HEK293 (cell line): ENCODE measurements around the gene ZNF594.
"Not testable (repeated sequence)": the region's sequence is repeated elsewhere in the genome, so short reads cannot be mapped to it uniquely, and the experiment has no call there.

ENCODE experiments used
- CTCF ChIA-PET: fragments of 350-600 bp; formaldehyde crosslinking; extraction: SDS; loops from one replicate; lab custom pipeline; 2021; ENCODE audit warnings: antibody characterized with exemption; lab: Yijun Ruan, JAX
- POLR2A ChIA-PET: fragments of 300-600 bp; formaldehyde crosslinking; extraction: SDS; loops from one replicate; lab custom pipeline; 2020; ENCODE audit warnings: antibody characterized with exemption, inconsistent platforms; lab: Yijun Ruan, JAX
- H3K27ac ChIP-seq: fragments of 200-500 bp; sonication (Bioruptor generic); 2 replicates; pipeline ENCODE4 v1.5.1; 2014; ENCODE audit warnings: low read depth, low read length, control low read depth, inconsistent platforms; ENCODE audit errors: extremely low read depth
- H3K36me3 ChIP-seq, 2 experiments: fragments of 200-500 bp in 1 of 2; sonication (Bioruptor generic) in 1 of 2; 1 replicate in 1 of 2; 2 replicates in 1 of 2; pipeline ENCODE4 v1.5.1; 2014 to 2017; ENCODE audit warnings: inconsistent platforms in 2 of 2, low read length in 2 of 2; ENCODE audit not compliant: control insufficient read depth in 2 of 2, insufficient read depth in 1 of 2
- H3K4me1 ChIP-seq: fragments of 200-500 bp; sonication (Bioruptor generic); 2 replicates; pipeline ENCODE4 v1.5.1; 2014; ENCODE audit warnings: mild to moderate bottlenecking, low read length, inconsistent platforms; ENCODE audit not compliant: control insufficient read depth, insufficient read depth
- H3K4me3 ChIP-seq: 2 replicates; pipeline ENCODE4 v1.5.1; 2011; ENCODE audit warnings: low read depth, mild to moderate bottlenecking, control low read depth, low read length, moderate library complexity
- H3K9me3 ChIP-seq: fragments of 200-500 bp; sonication (Bioruptor generic); 2 replicates; pipeline ENCODE4 v1.5.1; 2014; ENCODE audit warnings: low read depth, low read length, inconsistent platforms; ENCODE audit not compliant: control insufficient read depth, insufficient read depth
- KLF9 ChIP-seq: fragments of 450-650 bp; formaldehyde crosslinking; IDR thresholded peaks from 2 replicates; pipeline ENCODE4 v1.5.1; 2016; ENCODE audit warnings: missing biosample characterization, missing genetic modification characterization, low read depth
- RBAK ChIP-seq: fragments of 450-650 bp; formaldehyde crosslinking; IDR thresholded peaks from 2 replicates; pipeline ENCODE4 v1.5.1; 2016; ENCODE audit warnings: missing biosample characterization, missing genetic modification characterization
- TRIM28 ChIP-seq: IDR thresholded peaks from 2 replicates; pipeline ENCODE4 v1.6.1; 2011; ENCODE audit warnings: low read length, control low read depth, borderline replicate concordance
- ZBTB17 ChIP-seq: fragments of 450-650 bp; formaldehyde crosslinking; IDR thresholded peaks from 2 replicates; pipeline ENCODE4 v1.5.1; 2016; ENCODE audit warnings: missing biosample characterization, missing genetic modification characterization
- ZBTB21 ChIP-seq: fragments of 450-650 bp; formaldehyde crosslinking; IDR thresholded peaks from 2 replicates; pipeline ENCODE4 v1.5.1; 2017; ENCODE audit warnings: missing biosample characterization, missing genetic modification characterization
- ZBTB48 ChIP-seq: fragments of 450-650 bp; formaldehyde crosslinking; IDR thresholded peaks from 2 replicates; pipeline ENCODE4 v1.5.1; 2016; ENCODE audit warnings: missing biosample characterization, missing genetic modification characterization
- ZEB2 ChIP-seq: fragments of 450-650 bp; formaldehyde crosslinking; IDR thresholded peaks from 2 replicates; pipeline ENCODE4 v1.5.1; 2016; ENCODE audit warnings: missing biosample characterization, missing genetic modification characterization
- ZFP37 ChIP-seq: fragments of 450-650 bp; formaldehyde crosslinking; IDR thresholded peaks from 2 replicates; pipeline ENCODE4 v1.5.1; 2016; ENCODE audit warnings: missing biosample characterization, missing genetic modification characterization
- ZNF121 ChIP-seq: fragments of 450-650 bp; formaldehyde crosslinking; IDR thresholded peaks from 2 replicates; pipeline ENCODE4 v1.5.1; 2016; ENCODE audit warnings: missing biosample characterization, missing genetic modification characterization
- ZNF146 ChIP-seq: fragments of 450-650 bp; formaldehyde crosslinking; IDR thresholded peaks from 2 replicates; pipeline ENCODE4 v1.5.1; 2016; ENCODE audit warnings: missing biosample characterization, missing genetic modification characterization
- ZNF214 ChIP-seq: fragments of 450-650 bp; formaldehyde crosslinking; IDR thresholded peaks from 2 replicates; pipeline ENCODE4 v1.5.1; 2017; ENCODE audit warnings: missing biosample characterization, mild to moderate bottlenecking, missing genetic modification characterization, borderline replicate concordance
- ZNF239 ChIP-seq: fragments of 450-650 bp; formaldehyde crosslinking; IDR thresholded peaks from 2 replicates; pipeline ENCODE4 v1.5.1; 2016; ENCODE audit warnings: missing biosample characterization, missing genetic modification characterization
- ZNF24 ChIP-seq: fragments of 450-650 bp; formaldehyde crosslinking; IDR thresholded peaks from 2 replicates; pipeline ENCODE4 v1.5.1; 2016; ENCODE audit warnings: missing biosample characterization, missing genetic modification characterization
- ZNF280C ChIP-seq: fragments of 450-650 bp; formaldehyde crosslinking; IDR thresholded peaks from 2 replicates; pipeline ENCODE4 v1.5.1; 2016; ENCODE audit warnings: missing biosample characterization, missing genetic modification characterization
- ZNF280D ChIP-seq: fragments of 450-650 bp; formaldehyde crosslinking; IDR thresholded peaks from 2 replicates; pipeline ENCODE4 v1.5.1; 2016; ENCODE audit warnings: missing biosample characterization, missing genetic modification characterization
- ZNF335 ChIP-seq: fragments of 450-650 bp; formaldehyde crosslinking; conservative IDR thresholded peaks from 2 replicates; pipeline ENCODE4 v1.5.1; 2016; ENCODE audit warnings: missing biosample characterization, missing genetic modification characterization
- ZNF341 ChIP-seq: fragments of 450-650 bp; formaldehyde crosslinking; IDR thresholded peaks from 2 replicates; pipeline ENCODE4; 2016; ENCODE audit warnings: low read depth, missing biosample characterization, missing genetic modification characterization
- ZNF473 ChIP-seq: fragments of 450-650 bp; formaldehyde crosslinking; IDR thresholded peaks from 2 replicates; pipeline ENCODE4 v1.5.1; 2017; ENCODE audit warnings: missing biosample characterization, missing genetic modification characterization
- ZNF514 ChIP-seq: fragments of 450-650 bp; formaldehyde crosslinking; IDR thresholded peaks from 2 replicates; pipeline ENCODE4 v1.5.1; 2016; ENCODE audit warnings: missing biosample characterization, missing genetic modification characterization
- ZNF660 ChIP-seq: fragments of 450-650 bp; IDR thresholded peaks from 2 replicates; pipeline ENCODE4 v1.5.1; 2018; ENCODE audit warnings: missing biosample characterization, mild to moderate bottlenecking, missing genetic modification characterization
- ZNF677 ChIP-seq: fragments of 450-650 bp; IDR thresholded peaks from 2 replicates; pipeline ENCODE4 v1.5.0; 2018; ENCODE audit warnings: missing biosample characterization, mild to moderate bottlenecking, missing genetic modification characterization, moderate library complexity
- ZNF768 ChIP-seq: fragments of 450-650 bp; formaldehyde crosslinking; IDR thresholded peaks from 2 replicates; pipeline ENCODE4 v1.5.1; 2018; ENCODE audit warnings: missing biosample characterization, mild to moderate bottlenecking, missing genetic modification characterization
- ZNF776 ChIP-seq: fragments of 450-650 bp; formaldehyde crosslinking; IDR thresholded peaks from 2 replicates; pipeline ENCODE4 v1.5.0; 2017; ENCODE audit warnings: missing biosample characterization, missing genetic modification characterization, borderline replicate concordance
- ZNF791 ChIP-seq: fragments of 450-650 bp; formaldehyde crosslinking; IDR thresholded peaks from 2 replicates; pipeline ENCODE4 v1.5.1; 2016; ENCODE audit warnings: missing biosample characterization, missing genetic modification characterization
- ZSCAN16 ChIP-seq: fragments of 450-650 bp; formaldehyde crosslinking; IDR thresholded peaks from 2 replicates; pipeline ENCODE4 v1.5.1; 2016; ENCODE audit warnings: missing biosample characterization, missing genetic modification characterization
- TF ChIP-seq, protein P1 (sequence below): fragments of 450-650 bp; formaldehyde crosslinking; IDR thresholded peaks from 2 replicates; pipeline ENCODE4 v1.5.1; 2017; ENCODE audit warnings: missing biosample characterization, missing genetic modification characterization

ZNF594 gene

DNA sequence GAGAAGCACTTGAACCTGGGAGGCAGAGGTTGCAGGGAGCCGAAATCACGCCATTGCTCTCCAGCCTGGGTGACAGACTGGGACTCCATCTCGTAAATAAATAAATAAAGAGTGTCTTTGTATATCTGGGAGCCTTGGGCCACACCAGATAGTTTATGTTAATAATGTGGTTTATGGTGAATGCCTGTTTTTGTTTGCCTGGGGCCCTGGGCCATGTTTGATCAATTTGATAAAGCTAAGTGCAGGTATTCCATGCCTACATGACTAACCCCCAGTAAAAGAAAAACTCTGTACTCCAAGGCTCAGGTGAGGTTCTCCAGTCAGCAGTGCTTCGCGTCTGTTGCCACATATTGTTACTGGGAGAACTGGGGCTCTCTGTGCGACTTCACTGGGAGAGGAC, 27.9 kb upstream of the ZNF594 start:
- TF ChIP-seq ZNF768 (no peak), ZNF473 (tag by site-specific recombination) (no peak), ZNF677 (tag by site-specific recombination) (no peak), ZEB2 (tag by site-specific recombination) (no peak), ZBTB17 (no peak), ZNF121 (tag by site-specific recombination) (no peak), ZNF776 (tag by site-specific recombination) (no peak), ZBTB48 (tag by site-specific recombination) (no peak), ZNF280D (tag by site-specific recombination) (no peak), ZNF791 (tag by site-specific recombination) (no peak), KLF9 (no peak)
- no peak overlapping the region for H3K4me3 ChIP-seq
- no peak overlapping the region for H3K27ac ChIP-seq
- peaks cover 6 to 20% of the 10 kb centered on the region in 2 experiments; a peak in 2 of 3 replicates for H3K36me3 ChIP-seq
- H3K4me1 ChIP-seq, result no peaks in the 10 kb centered on the region
- ChIA-PET POLR2A (no interaction called here), CTCF (no interaction called here)
- H3K9me3 ChIP-seq, result no peaks in the 10 kb centered on the region

DNA sequence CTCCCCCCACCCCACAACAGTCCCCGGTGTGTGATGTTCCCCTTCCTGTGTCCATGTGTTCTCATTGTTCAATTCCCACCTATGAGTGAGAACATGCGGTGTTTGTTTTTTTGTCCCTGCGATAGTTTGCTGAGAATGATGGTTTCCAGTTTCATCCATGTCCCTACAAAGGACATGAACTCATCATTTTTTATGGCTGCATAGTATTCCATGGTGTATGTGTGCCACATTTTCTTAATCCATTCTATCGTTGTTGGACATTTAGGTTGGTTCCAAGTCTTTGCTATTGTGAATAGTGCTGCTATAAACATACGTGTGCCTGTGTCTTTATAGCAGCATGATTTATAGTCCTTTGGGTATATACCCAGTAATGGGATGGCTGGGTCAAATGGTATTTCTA, 25.9 kb upstream of the ZNF594 start:
- H3K27ac ChIP-seq, POLR2A ChIA-PET, H3K4me3 ChIP-seq, CTCF ChIA-PET, H3K9me3 ChIP-seq, H3K4me1 ChIP-seq: not testable (repeated sequence)
- peak; percentile 94 for TF ChIP-seq ZNF146 (tag by site-specific recombination)
- peaks cover 6 to 16% of the 10 kb centered on the region in 2 experiments; a peak in 2 of 3 replicates for H3K36me3 ChIP-seq

GRCh38 chr17:5211458-5211857, 19.8 kb upstream of the ZNF594 start:
- CTCF ChIA-PET, result interaction anchor here (0.6 to 1.2 kb wide), 3 partner anchors 14 to 1206 kb away, joined by 3 to 5 read pairs (median 4); no protein-coding TSS in a partner anchor
- H3K4me1 ChIP-seq, result no peaks in the 10 kb centered on the region
- POLR2A ChIA-PET, result interaction anchor here (0.6 kb wide), 1 partner anchor 14 kb away, joined by 3 read pairs; no protein-coding TSS in a partner anchor
- no peak overlapping the region for H3K4me3 ChIP-seq
- H3K27ac ChIP-seq, result no peak overlapping the region
- peaks cover 11 to 22% of the 10 kb centered on the region in 2 experiments; a peak in 2 of 3 replicates for H3K36me3 ChIP-seq
- TF ChIP-seq TRIM28 (no peak), ZNF214 (tag by site-specific recombination) (no peak), RBAK (tag by site-specific recombination) (no peak), ZNF341 (tag by site-specific recombination) (no peak), ZBTB21 (tag by site-specific recombination) (no peak), ZNF473 (tag by site-specific recombination) (no peak), ZNF514 (tag by site-specific recombination) (no peak), ZNF660 (tag by site-specific recombination) (no peak), ZFP37 (tag by site-specific recombination) (no peak), ZNF280C (tag by site-specific recombination) (no peak), ZNF335 (tag by site-specific recombination) (no peak), ZSCAN16 (tag by site-specific recombination) (no peak), ZNF24 (tag by site-specific recombination) (no peak), ZNF239 (no peak)
- TF ChIP-seq, protein P1, sequence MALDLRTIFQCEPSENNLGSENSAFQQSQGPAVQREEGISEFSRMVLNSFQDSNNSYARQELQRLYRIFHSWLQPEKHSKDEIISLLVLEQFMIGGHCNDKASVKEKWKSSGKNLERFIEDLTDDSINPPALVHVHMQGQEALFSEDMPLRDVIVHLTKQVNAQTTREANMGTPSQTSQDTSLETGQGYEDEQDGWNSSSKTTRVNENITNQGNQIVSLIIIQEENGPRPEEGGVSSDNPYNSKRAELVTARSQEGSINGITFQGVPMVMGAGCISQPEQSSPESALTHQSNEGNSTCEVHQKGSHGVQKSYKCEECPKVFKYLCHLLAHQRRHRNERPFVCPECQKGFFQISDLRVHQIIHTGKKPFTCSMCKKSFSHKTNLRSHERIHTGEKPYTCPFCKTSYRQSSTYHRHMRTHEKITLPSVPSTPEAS (tag by site-specific recombination), result no peak
- H3K9me3 ChIP-seq, result no peaks in the 10 kb centered on the region
